ENCODE measurements around the gene MILR1.

Gene MILR1

GRCh38 chr17:64498308-64499203 is 49.6 kb downstream of the MILR1 start:
- Histone ChIP-seq H3K4me1 (ENCODE audit: control insufficient read depth, insufficient read depth, low read length) (peaks cover 65% of the 10 kb centered on the region), H3K36me3 (ENCODE audit: insufficient read depth, low read length) (peaks cover 62% of the 10 kb centered on the region), H3K9ac (ENCODE audit: low read depth, low read length) (peak overlapping the region; percentile 80), H3K4me2 (ENCODE audit: low read length) (peak overlapping the region; percentile 91), H3K9me3 (replicated peaks; ENCODE audit: low read length) (no peaks in the 10 kb centered on the region), H3K27me3 (ENCODE audit: control insufficient read depth, insufficient read depth, low read length) (no peaks in the 10 kb centered on the region), H3K4me3 (ENCODE audit: low read length) (no peak overlapping the region)

GRCh38 chr17:64499805-64500486 is 51.0 kb downstream of the MILR1 start:
- peaks cover 76% of the 10 kb centered on the region for H3K36me3 ChIP-seq (ENCODE audit: insufficient read depth, low read length)
- H3K4me1 ChIP-seq (ENCODE audit: control insufficient read depth, insufficient read depth, low read length), result peaks cover 65% of the 10 kb centered on the region
- H3K4me3 ChIP-seq (ENCODE audit: low read length), result no peak overlapping the region
- peak overlapping the region; percentile 24 for H3K4me2 ChIP-seq (ENCODE audit: low read length)
- H3K9me3 ChIP-seq (replicated peaks; ENCODE audit: low read length), result no peaks in the 10 kb centered on the region
- H3K27me3 ChIP-seq (ENCODE audit: control insufficient read depth, insufficient read depth, low read length), result no peaks in the 10 kb centered on the region
- peak overlapping the region; percentile 9 for H3K9ac ChIP-seq (ENCODE audit: low read depth, low read length)

GRCh38 chr17:64500487-64500859 is 51.6 kb downstream of the MILR1 start:
- H3K27me3 ChIP-seq (ENCODE audit: control insufficient read depth, insufficient read depth, low read length), result no peaks in the 10 kb centered on the region
- no peaks in the 10 kb centered on the region for H3K9me3 ChIP-seq (replicated peaks; ENCODE audit: low read length)
- no peak overlapping the region for H3K4me3 ChIP-seq (ENCODE audit: low read length)
- peaks cover 79% of the 10 kb centered on the region for H3K36me3 ChIP-seq (ENCODE audit: insufficient read depth, low read length)
- H3K4me2 ChIP-seq (ENCODE audit: low read length), result peak overlapping the region; percentile 24
- peaks cover 65% of the 10 kb centered on the region for H3K4me1 ChIP-seq (ENCODE audit: control insufficient read depth, insufficient read depth, low read length)
- peak overlapping the region; percentile 9 for H3K9ac ChIP-seq (ENCODE audit: low read depth, low read length)

- Histone ChIP-seq H3K4me1 (ENCODE audit: control insufficient read depth, insufficient read depth, low read length) (peaks cover 65% of the 10 kb centered on the region), H3K4me3 (ENCODE audit: low read length) (no peak overlapping the region)
Observed at GRCh38 chr17:64500862-64501765, 52.2 kb downstream of the MILR1 start.

GRCh38 chr17:64502021-64502420 is 53.1 kb downstream of the MILR1 start:
- peaks cover 82% of the 10 kb centered on the region for H3K36me3 ChIP-seq (ENCODE audit: insufficient read depth, low read length)
- H3K9ac ChIP-seq (ENCODE audit: low read depth, low read length), result no peak overlapping the region
- H3K9me3 ChIP-seq (replicated peaks; ENCODE audit: low read length), result no peaks in the 10 kb centered on the region
- H3K4me3 ChIP-seq (ENCODE audit: low read length), result no peak overlapping the region
- no peaks in the 10 kb centered on the region for H3K27me3 ChIP-seq (ENCODE audit: control insufficient read depth, insufficient read depth, low read length)
- H3K4me2 ChIP-seq (ENCODE audit: low read length), result peak overlapping the region; percentile 82
- H3K4me1 ChIP-seq (ENCODE audit: control insufficient read depth, insufficient read depth, low read length), result peaks cover 65% of the 10 kb centered on the region

More at GRCh38 chr17:64500862-64501765, 52.2 kb downstream of the MILR1 start:
- Histone ChIP-seq H3K9me3 (replicated peaks; ENCODE audit: low read length) (no peaks in the 10 kb centered on the region), H3K27me3 (ENCODE audit: control insufficient read depth, insufficient read depth, low read length) (no peaks in the 10 kb centered on the region), H3K36me3 (ENCODE audit: insufficient read depth, low read length) (peaks cover 82% of the 10 kb centered on the region), H3K4me2 (ENCODE audit: low read length) (peak overlapping the region; percentile 2), H3K9ac (ENCODE audit: low read depth, low read length) (no peak overlapping the region)

- Histone ChIP-seq H3K4me3 (ENCODE audit: low read length) (no peak overlapping the region), H3K4me1 (ENCODE audit: control insufficient read depth, insufficient read depth, low read length) (peaks cover 58% of the 10 kb centered on the region), H3K36me3 (ENCODE audit: insufficient read depth, low read length) (peaks cover 78% of the 10 kb centered on the region)
Observed at GRCh38 chr17:64502809-64503208, 53.9 kb downstream of the MILR1 start.

GRCh38 chr17:64503341-64503740 is 54.4 kb downstream of the MILR1 start:
- no peaks in the 10 kb centered on the region for H3K9me3 ChIP-seq (replicated peaks; ENCODE audit: low read length)
- H3K36me3 ChIP-seq (ENCODE audit: insufficient read depth, low read length), result peaks cover 72% of the 10 kb centered on the region
- peak overlapping the region; percentile 100 for H3K9ac ChIP-seq (ENCODE audit: low read depth, low read length)
- peaks cover 55% of the 10 kb centered on the region for H3K4me1 ChIP-seq (ENCODE audit: control insufficient read depth, insufficient read depth, low read length)
- H3K27me3 ChIP-seq (ENCODE audit: control insufficient read depth, insufficient read depth, low read length), result no peaks in the 10 kb centered on the region
- H3K4me3 ChIP-seq (ENCODE audit: low read length), result peak overlapping the region; percentile 98
- peak overlapping the region; percentile 82 for H3K4me2 ChIP-seq (ENCODE audit: low read length)

More at GRCh38 chr17:64502809-64503208, 53.9 kb downstream of the MILR1 start:
- no peaks in the 10 kb centered on the region for H3K27me3 ChIP-seq (ENCODE audit: control insufficient read depth, insufficient read depth, low read length)
- H3K4me2 ChIP-seq (ENCODE audit: low read length), result peak overlapping the region; percentile 82
- H3K9ac ChIP-seq (ENCODE audit: low read depth, low read length), result no peak overlapping the region
- H3K9me3 ChIP-seq (replicated peaks; ENCODE audit: low read length), result no peaks in the 10 kb centered on the region

GRCh38 chr17:64503821-64504768 is 55.2 kb downstream of the MILR1 start:
- peaks cover 68% of the 10 kb centered on the region for H3K36me3 ChIP-seq (ENCODE audit: insufficient read depth, low read length)
- H3K4me1 ChIP-seq (ENCODE audit: control insufficient read depth, insufficient read depth, low read length), result peaks cover 52% of the 10 kb centered on the region

GRCh38 chr17:64504769-64505339 is 55.9 kb downstream of the MILR1 start:
- H3K4me1 ChIP-seq (ENCODE audit: control insufficient read depth, insufficient read depth, low read length), result peaks cover 45% of the 10 kb centered on the region
- H3K27me3 ChIP-seq (ENCODE audit: control insufficient read depth, insufficient read depth, low read length), result no peaks in the 10 kb centered on the region
- H3K4me2 ChIP-seq (ENCODE audit: low read length), result peak overlapping the region; percentile 82
- peak overlapping the region; percentile 98 for H3K4me3 ChIP-seq (ENCODE audit: low read length)
- H3K36me3 ChIP-seq (ENCODE audit: insufficient read depth, low read length), result peaks cover 66% of the 10 kb centered on the region
- peak overlapping the region; percentile 100 for H3K9ac ChIP-seq (ENCODE audit: low read depth, low read length)
- H3K9me3 ChIP-seq (replicated peaks; ENCODE audit: low read length), result no peaks in the 10 kb centered on the region

More at GRCh38 chr17:64503821-64504768, 55.2 kb downstream of the MILR1 start:
- H3K9me3 ChIP-seq (replicated peaks; ENCODE audit: low read length), result no peaks in the 10 kb centered on the region
- no peaks in the 10 kb centered on the region for H3K27me3 ChIP-seq (ENCODE audit: control insufficient read depth, insufficient read depth, low read length)
- peak overlapping the region; percentile 100 for H3K9ac ChIP-seq (ENCODE audit: low read depth, low read length)
- peak overlapping the region; percentile 82 for H3K4me2 ChIP-seq (ENCODE audit: low read length)
- H3K4me3 ChIP-seq (ENCODE audit: low read length), result peak overlapping the region; percentile 98

Data from skeletal muscle satellite cell (primary cell).